Ovary (tissue), 9 donors: ENCODE results near the gene TUT7. TPM values are rescaled to one million over a fixed set of nuclear protein-coding genes. Genes with fewer than 3 reads are reported as not detected.

ENCODE experiments used
- DNase-seq, 5 donors: peaks; one replicate each; pipeline ENCODE4 v3.0.0-alpha.2; 2019 to 2020
- H3K27ac ChIP-seq, 2 donors: fragments of 200-600 bp; one replicate each; pipeline versions ENCODE4 v1.5.1 to v1.8.0; 2019 to 2022
- H3K27me3 ChIP-seq: fragments of 200-600 bp; one replicate; pipeline ENCODE4 v1.8.0; 2022
- H3K36me3 ChIP-seq: fragments of 200-600 bp; sonication (generic); one replicate; pipeline ENCODE4 v1.5.1; 2019
- H3K4me1 ChIP-seq: one replicate; pipeline ENCODE4 v1.8.1; 2013; ENCODE audit warnings: mild to moderate bottlenecking, moderate library complexity; ENCODE audit not compliant: insufficient read depth
- H3K4me3 ChIP-seq: fragments of 200-600 bp; sonication (generic); one replicate; pipeline ENCODE4 v1.5.1; 2017
- H3K9me3 ChIP-seq, 2 donors: fragments of 200-600 bp in 1 of 2; sonication (generic) in 1 of 2; one replicate each; pipeline versions ENCODE4 v1.5.1 to v1.8.1; 2013 to 2019; ENCODE audit warnings: mild to moderate bottlenecking in 1 of 2, moderate library complexity in 1 of 2
- EP300 ChIP-seq: sonication (generic); formaldehyde crosslinking; IDR thresholded peaks from one replicate; pipeline ENCODE4 v1.6.1; 2017; ENCODE audit warnings: antibody characterized with exemption
- POLR2A ChIP-seq: fragments of 450-650 bp; IDR thresholded peaks from one replicate; pipeline ENCODE4 v1.6.1; 2017; ENCODE audit warnings: antibody characterized with exemption, mild to moderate bottlenecking, moderate library complexity
- WGBS, 3 donors: extraction: QIAGEN DNeasy Blood & Tissue Kit in 1 of 3; methylation state at CpG; one replicate each; pipeline versions ENCODE4 v1.1.5 to v1.1.7; 2013 to 2017; 5-methylcytosine and 5-hydroxymethylcytosine counted together
- intact Hi-C, 4 donors: fragments of 100-400 bp; cut with DNase I; formaldehyde crosslinking; loops; one replicate each; pipeline versions ENCODE4 v1.11.0 to v1.15.1; 2022 to 2023
- polyA plus RNA-seq, 2 donors: library from polyadenylated mRNA; stranded (reverse); fragments of 200-250 nt in 1 of 2; fragments of 350-450 nt in 1 of 2; fragmentation: Illumina TruSeq in 1 of 2; extraction: RNeasy Lipid Tissue Mini Kit (QIAGEN cat#74804) in 1 of 2; gene quantifications; one replicate each; pipeline ENCODE4 v1.2.3, GENCODE V29; 2013 to 2014
- total RNA-seq, 7 donors: library from RNA; depleted of rRNA in 2 of 7; stranded (reverse); fragments of >200 nt in 2 of 7; fragmentation: NEBNext Ultra II Directional in 3 of 7; extraction: Animal tissue kit (Norgen Biotek cat#: 25700) in 3 of 7; gene quantifications; one replicate each; pipeline versions ENCODE4 v1.1.0 to v1.2.4, GENCODE V29; 2016 to 2023
- TF ChIP-seq, protein P1 (sequence below), 3 donors: fragments of 450-650 bp in 2 of 3; fragments of 200-600 bp in 1 of 3; IDR thresholded peaks; one replicate each; pipeline versions ENCODE4 v1.5.1 to v1.8.0; 2016 to 2022; ENCODE audit warnings: antibody characterized with exemption in 3 of 3, mild to moderate bottlenecking in 1 of 3
- donor health status: DM: no; HTN: no; CAD: no; lungs with moderate emphysema.
- donor health status: DM: no; HTN: no; CAD: no.
- donor health status: Bipolar disorder and iron deficiency.
- donor health status: DM: yes; HTN: yes; CAD: no.
- donor health status: DM: no; HTN: no; CAD: no.
- donor health status: DM: yes; HTN: yes; CAD: no.

TUT7 gene
- total and polyA plus RNA-seq, 9 donors, result 10.5 to 30.0 (median 18.1) TPM

GRCh38 chr9:86337469-86338108 lies 16.6 kb downstream of the TUT7 start:
- WGBS, 3 donors, result 85 to 91% (median 86%) methylated on average over 9 of the region's 9 CpGs

GRCh38 chr9:86336058-86336457 lies 18.2 kb downstream of the TUT7 start:
- no peaks in the 10 kb centered on the region for H3K27me3 ChIP-seq
- 79 to 91% (median 88%) methylated on average over 1 of the region's 1 CpG for WGBS, 3 donors
- H3K4me3 ChIP-seq, result no peak overlapping the region
- no peaks in the 10 kb centered on the region for H3K9me3 ChIP-seq
- TF ChIP-seq EP300 (no peak), POLR2A (no peak)
- TF ChIP-seq, protein P1, sequence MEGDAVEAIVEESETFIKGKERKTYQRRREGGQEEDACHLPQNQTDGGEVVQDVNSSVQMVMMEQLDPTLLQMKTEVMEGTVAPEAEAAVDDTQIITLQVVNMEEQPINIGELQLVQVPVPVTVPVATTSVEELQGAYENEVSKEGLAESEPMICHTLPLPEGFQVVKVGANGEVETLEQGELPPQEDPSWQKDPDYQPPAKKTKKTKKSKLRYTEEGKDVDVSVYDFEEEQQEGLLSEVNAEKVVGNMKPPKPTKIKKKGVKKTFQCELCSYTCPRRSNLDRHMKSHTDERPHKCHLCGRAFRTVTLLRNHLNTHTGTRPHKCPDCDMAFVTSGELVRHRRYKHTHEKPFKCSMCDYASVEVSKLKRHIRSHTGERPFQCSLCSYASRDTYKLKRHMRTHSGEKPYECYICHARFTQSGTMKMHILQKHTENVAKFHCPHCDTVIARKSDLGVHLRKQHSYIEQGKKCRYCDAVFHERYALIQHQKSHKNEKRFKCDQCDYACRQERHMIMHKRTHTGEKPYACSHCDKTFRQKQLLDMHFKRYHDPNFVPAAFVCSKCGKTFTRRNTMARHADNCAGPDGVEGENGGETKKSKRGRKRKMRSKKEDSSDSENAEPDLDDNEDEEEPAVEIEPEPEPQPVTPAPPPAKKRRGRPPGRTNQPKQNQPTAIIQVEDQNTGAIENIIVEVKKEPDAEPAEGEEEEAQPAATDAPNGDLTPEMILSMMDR (IDR thresholded peaks at IDR 0.05), result no peak
- intact Hi-C loops, result no loop called here
- no peak overlapping the region for H3K27ac ChIP-seq
- DNase-seq, result no peak
- H3K36me3 ChIP-seq, result no peaks in the 10 kb centered on the region
- H3K4me1 ChIP-seq, result peaks cover 4% of the 10 kb centered on the region

More at GRCh38 chr9:86337469-86338108, 16.6 kb downstream of the TUT7 start:
- intact Hi-C loops, result no loop called here
- H3K4me3 ChIP-seq, result no peak overlapping the region
- no peaks in the 10 kb centered on the region for H3K36me3 ChIP-seq
- H3K27ac ChIP-seq, result no peak overlapping the region
- peaks cover 4% of the 10 kb centered on the region for H3K4me1 ChIP-seq
- TF ChIP-seq POLR2A (no peak), EP300 (no peak)
- TF ChIP-seq, protein P1 (IDR thresholded peaks at IDR 0.05), result no peak
- no peaks in the 10 kb centered on the region for H3K9me3 ChIP-seq
- no peaks in the 10 kb centered on the region for H3K27me3 ChIP-seq
- no peak for DNase-seq

DNA sequence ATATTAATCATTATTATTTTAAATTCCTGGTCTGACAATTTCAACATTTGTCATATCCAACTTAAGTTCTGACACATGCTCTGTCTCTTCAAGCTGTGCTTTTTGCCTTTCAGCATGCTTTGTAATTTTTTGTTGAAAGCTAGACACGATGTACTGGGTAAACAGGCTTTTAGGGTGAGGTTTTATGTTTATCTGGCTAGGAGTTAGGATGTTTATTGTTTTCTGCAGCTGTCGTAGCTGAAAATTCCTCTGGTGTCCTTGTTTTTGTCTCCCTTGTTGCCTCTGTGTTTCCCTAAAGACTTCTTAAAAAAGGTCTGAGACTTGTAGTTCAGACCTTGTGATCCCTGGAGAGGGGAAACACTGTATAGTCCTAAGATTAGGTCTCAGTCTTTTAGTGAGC lies 20.6 kb downstream of the TUT7 start:
- TF ChIP-seq POLR2A (no peak), EP300 (no peak)
- TF ChIP-seq, protein P1 (IDR thresholded peaks at IDR 0.05), result no peak
- H3K27ac ChIP-seq, result no peak overlapping the region
- H3K36me3 ChIP-seq, result no peaks in the 10 kb centered on the region
- peaks cover 4% of the 10 kb centered on the region for H3K4me1 ChIP-seq
- 14 to 45% (median 15%) methylated on average over 2 of the region's 2 CpGs for WGBS, 3 donors
- H3K9me3 ChIP-seq, result no peaks in the 10 kb centered on the region
- DNase-seq, result no peak
- no peak overlapping the region for H3K4me3 ChIP-seq
- no peaks in the 10 kb centered on the region for H3K27me3 ChIP-seq
- intact Hi-C loops, result loop anchor here in 1 of 4 donors (5.0 kb wide), 1 partner anchor 41 kb away; no protein-coding TSS in a partner anchor

- Histone ChIP-seq H3K27me3 (no peaks in the 10 kb centered on the region), H3K36me3 (no peaks in the 10 kb centered on the region), H3K4me1 (peaks cover 4% of the 10 kb centered on the region), H3K4me3 (no peak overlapping the region), H3K27ac (no peak overlapping the region), H3K9me3 (no peaks in the 10 kb centered on the region)
- WGBS, 3 donors, result 90 to 95% (median 94%) methylated on average over 5 of the region's 5 CpGs
- intact Hi-C loops, result loop anchor here in 1 of 4 donors (5.0 kb wide), 1 partner anchor 38 kb away; no protein-coding TSS in a partner anchor
- DNase-seq, result no peak
- no peak for TF ChIP-seq EP300
- TF ChIP-seq, protein P1 (IDR thresholded peaks at IDR 0.05), result no peak
- no peak for TF ChIP-seq POLR2A
These were observed 24.0 kb downstream of the TUT7 start for GRCh38 chr9:86330186-86330585.
